Right atrium auricular region (tissue), 2 donors: ENCODE measurements around the gene SOX5. TPM values are rescaled to one million over a fixed set of nuclear protein-coding genes. Genes with fewer than 3 reads are reported as not detected.

ENCODE experiments used
- DNase-seq: peaks from one replicate; pipeline ENCODE4 v3.0.0-alpha.2; 2019; ENCODE audit warnings: low spot score
- H3K27ac ChIP-seq, 2 donors: fragments of 200-600 bp; sonication (generic); 1 replicate in 1 of 2; 2 replicates in 1 of 2; pipeline ENCODE4 v1.5.1; 2016 to 2019
- H3K27me3 ChIP-seq, 2 donors: fragments of 200-600 bp; sonication (generic); one replicate each; pipeline versions ENCODE4 v1.5.1 to v1.6.0; 2017 to 2019
- H3K36me3 ChIP-seq: fragments of 200-600 bp; sonication (generic); one replicate; pipeline ENCODE4 v1.5.1; 2016
- H3K4me1 ChIP-seq, 2 donors: fragments of 200-600 bp; sonication (generic); one replicate each; pipeline versions ENCODE4 v1.5.1 to v1.6.0; 2017 to 2019
- H3K4me3 ChIP-seq, 2 donors: fragments of 200-600 bp; sonication (generic); 1 replicate in 1 of 2; 2 replicates in 1 of 2; pipeline ENCODE4 v1.5.1; 2017 to 2019; ENCODE audit warnings: mild to moderate bottlenecking in 1 of 2, moderate library complexity in 1 of 2
- H3K9me3 ChIP-seq, 2 donors: fragments of 200-600 bp; sonication (generic); one replicate each; pipeline ENCODE4 v1.5.1; 2019
- total RNA-seq, 2 donors: library from RNA; depleted of rRNA; stranded (reverse); fragments of >200 nt; gene quantifications; one replicate each; pipeline ENCODE4 v1.1.0, GENCODE V29; 2016
- TF ChIP-seq, protein P1 (sequence below), 2 donors: fragments of 200-600 bp; sonication (generic); IDR thresholded peaks; one replicate each; pipeline ENCODE4 v1.5.1; 2019; ENCODE audit warnings: antibody characterized with exemption in 2 of 2

SOX5 gene
- total RNA-seq, 2 donors from 2014 or later: 3.9 to 5.6 TPM

DNA sequence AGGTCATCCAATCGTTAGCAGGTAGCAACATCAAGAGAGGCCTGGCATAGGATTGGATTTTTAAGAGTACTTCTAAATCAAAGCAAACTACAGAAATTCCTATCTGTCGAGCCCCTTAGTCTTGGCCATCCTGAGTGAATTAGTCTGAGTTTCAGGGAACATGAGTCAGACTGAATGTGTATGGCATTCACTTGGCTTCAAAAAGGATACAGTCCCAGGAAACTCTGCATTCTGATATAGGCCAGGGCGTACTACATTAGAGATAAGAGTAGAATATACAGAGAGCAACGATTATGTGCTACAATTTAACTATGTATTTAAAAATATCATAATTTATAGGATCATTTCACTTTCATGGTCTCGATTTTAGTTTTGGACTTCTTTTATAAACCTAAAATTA, 242.2 kb downstream of the SOX5 start:
- Histone ChIP-seq H3K27me3 (no peaks in the 10 kb centered on the region), H3K36me3 (no peaks in the 10 kb centered on the region), H3K9me3 (no peaks in the 10 kb centered on the region), H3K4me3 (no peak overlapping the region), H3K4me1 (no peaks in the 10 kb centered on the region), H3K27ac (no peak overlapping the region)
- TF ChIP-seq, protein P1, sequence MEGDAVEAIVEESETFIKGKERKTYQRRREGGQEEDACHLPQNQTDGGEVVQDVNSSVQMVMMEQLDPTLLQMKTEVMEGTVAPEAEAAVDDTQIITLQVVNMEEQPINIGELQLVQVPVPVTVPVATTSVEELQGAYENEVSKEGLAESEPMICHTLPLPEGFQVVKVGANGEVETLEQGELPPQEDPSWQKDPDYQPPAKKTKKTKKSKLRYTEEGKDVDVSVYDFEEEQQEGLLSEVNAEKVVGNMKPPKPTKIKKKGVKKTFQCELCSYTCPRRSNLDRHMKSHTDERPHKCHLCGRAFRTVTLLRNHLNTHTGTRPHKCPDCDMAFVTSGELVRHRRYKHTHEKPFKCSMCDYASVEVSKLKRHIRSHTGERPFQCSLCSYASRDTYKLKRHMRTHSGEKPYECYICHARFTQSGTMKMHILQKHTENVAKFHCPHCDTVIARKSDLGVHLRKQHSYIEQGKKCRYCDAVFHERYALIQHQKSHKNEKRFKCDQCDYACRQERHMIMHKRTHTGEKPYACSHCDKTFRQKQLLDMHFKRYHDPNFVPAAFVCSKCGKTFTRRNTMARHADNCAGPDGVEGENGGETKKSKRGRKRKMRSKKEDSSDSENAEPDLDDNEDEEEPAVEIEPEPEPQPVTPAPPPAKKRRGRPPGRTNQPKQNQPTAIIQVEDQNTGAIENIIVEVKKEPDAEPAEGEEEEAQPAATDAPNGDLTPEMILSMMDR (IDR thresholded peaks at IDR 0.05): no peak
- no peak for DNase-seq

DNA sequence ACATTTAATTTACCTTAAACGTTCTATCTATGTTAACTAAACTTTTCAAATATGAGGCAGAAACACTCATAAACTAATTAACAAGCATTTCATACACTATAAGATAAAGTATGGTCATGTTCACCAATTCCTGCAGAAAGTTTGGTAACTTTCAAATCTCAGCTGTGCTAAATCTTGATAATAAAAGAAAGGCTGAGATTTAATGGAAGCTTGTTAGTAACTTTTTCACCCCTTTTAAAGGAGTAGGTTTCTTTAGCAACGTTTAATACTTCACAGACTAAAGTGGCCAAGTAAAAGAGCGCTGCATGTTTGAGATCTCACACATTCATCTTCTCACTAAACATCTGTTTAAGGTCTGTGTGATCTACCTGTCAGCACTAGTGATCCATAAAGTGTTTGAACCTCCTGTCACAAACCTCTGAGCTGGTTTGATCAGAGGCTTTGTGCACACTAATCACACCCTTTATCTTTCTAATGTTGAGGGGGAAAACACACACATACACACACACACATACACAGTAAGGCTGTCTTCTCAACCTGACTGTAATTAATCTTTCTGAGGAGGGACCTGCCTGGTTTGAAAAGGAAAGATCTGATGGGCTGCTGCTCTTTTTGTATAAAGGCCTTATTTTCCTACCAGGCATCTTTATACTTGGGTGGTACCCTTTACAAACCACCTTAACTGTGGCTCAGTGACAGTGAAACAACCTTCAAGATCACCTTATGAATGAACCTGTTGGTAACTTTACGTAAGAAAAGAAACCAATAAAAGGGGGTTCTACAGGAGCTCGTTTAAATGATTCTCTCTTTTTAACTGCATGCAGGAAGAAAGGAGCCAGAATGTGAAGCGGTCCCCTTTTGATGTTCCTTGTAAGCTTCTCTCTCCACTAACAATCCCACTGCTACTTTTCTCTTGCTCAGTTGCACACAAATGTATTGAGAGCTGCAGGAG, 244.2 kb downstream of the SOX5 start:
- H3K27me3 ChIP-seq: no peaks in the 10 kb centered on the region
- no peak overlapping the region for H3K27ac ChIP-seq
- no peak overlapping the region for H3K4me3 ChIP-seq
- no peak for DNase-seq
- no peaks in the 10 kb centered on the region for H3K9me3 ChIP-seq
- H3K36me3 ChIP-seq: no peaks in the 10 kb centered on the region
- TF ChIP-seq, protein P1 (IDR thresholded peaks at IDR 0.05): no peak
- H3K4me1 ChIP-seq: no peaks in the 10 kb centered on the region

DNA sequence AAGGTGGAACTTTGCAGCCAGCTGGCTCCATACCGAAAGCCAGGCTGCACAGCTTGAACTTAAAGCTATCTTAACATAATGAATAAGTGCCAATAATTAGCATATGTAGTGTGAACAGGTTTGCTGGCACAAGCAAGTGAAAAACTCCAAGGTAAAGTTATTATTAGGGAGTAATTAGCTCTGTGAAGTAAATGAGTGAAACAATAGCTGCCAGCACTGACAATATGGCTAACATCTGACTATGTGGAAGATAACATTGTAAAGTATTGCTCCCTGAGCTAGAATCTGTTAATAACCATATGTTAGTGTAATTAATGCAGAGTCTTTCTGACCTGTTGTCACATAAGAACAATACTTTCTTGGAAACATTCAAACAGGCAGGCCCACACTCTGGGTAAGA, 246.4 kb downstream of the SOX5 start:
- H3K27ac ChIP-seq: no peak overlapping the region
- H3K4me1 ChIP-seq: no peaks in the 10 kb centered on the region
- TF ChIP-seq, protein P1 (IDR thresholded peaks at IDR 0.05): no peak
- H3K27me3 ChIP-seq: no peaks in the 10 kb centered on the region
- H3K9me3 ChIP-seq: no peaks in the 10 kb centered on the region
- H3K36me3 ChIP-seq: no peaks in the 10 kb centered on the region
- no peak overlapping the region for H3K4me3 ChIP-seq
- no peak for DNase-seq

DNA sequence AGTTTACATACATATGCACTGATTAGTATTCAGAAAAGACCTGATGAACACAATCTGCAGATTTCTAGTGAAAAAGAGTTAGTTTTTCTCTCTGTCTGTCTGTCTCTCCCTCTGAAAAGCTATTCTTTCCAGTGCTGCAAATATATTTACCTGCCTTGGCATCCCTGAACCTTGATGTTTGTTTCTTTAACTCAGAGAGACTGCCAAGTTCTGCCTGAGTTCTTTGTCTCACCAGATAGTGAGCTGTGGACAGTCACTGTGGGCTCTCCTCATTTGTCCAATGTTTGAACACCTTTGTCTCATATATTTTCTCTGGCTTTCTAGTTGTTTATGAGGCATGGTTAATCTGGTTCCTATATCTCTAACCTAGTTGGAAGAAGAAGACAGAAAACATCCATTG, 250.4 kb downstream of the SOX5 start:
- Histone ChIP-seq H3K4me3 (no peak overlapping the region), H3K27ac (no peak overlapping the region), H3K4me1 (no peaks in the 10 kb centered on the region), H3K9me3 (no peaks in the 10 kb centered on the region), H3K27me3 (no peaks in the 10 kb centered on the region), H3K36me3 (no peaks in the 10 kb centered on the region)
- DNase-seq: no peak
- TF ChIP-seq, protein P1 (IDR thresholded peaks at IDR 0.05): no peak

DNA sequence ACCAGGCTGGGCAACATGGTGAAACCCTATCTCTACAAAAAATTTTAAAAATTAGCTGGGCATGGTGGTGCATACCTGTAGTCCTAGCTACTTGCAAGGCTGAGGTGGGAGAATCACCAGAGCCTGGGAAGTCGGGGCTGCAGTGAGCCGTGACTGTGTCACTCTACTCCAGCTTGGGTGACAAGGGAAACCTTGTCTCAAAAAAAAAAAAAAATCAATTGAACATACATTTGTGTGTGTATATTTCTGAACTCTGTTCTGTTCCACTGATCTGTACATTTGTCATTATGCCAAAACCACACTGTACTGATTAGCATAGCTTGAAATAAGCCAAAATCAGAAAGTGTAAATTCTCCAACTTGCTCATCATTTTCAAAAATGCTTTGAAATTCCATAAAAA, 254.6 kb downstream of the SOX5 start:
- no peaks in the 10 kb centered on the region for H3K36me3 ChIP-seq
- no peak overlapping the region for H3K27ac ChIP-seq
- TF ChIP-seq, protein P1 (IDR thresholded peaks at IDR 0.05): no peak
- no peaks in the 10 kb centered on the region for H3K9me3 ChIP-seq
- no peak for DNase-seq
- no peak overlapping the region for H3K4me3 ChIP-seq
- no peaks in the 10 kb centered on the region for H3K4me1 ChIP-seq
- H3K27me3 ChIP-seq: no peaks in the 10 kb centered on the region
